Stomach (tissue), 9 donors: Measurements from ENCODE around the gene OR52R1. TPM values are rescaled to one million over a fixed set of nuclear protein-coding genes. Genes with fewer than 3 reads are reported as not detected.

ENCODE experiments used
- DNase-seq, 2 donors: peaks; one replicate each; pipeline versions ENCODE4 v3.0.0 to v3.0.0-alpha.2; 2013 to 2019
- H3K27ac ChIP-seq, 5 donors: fragments of 200-600 bp in 4 of 5; sonication (generic) in 4 of 5; one replicate each; pipeline ENCODE4 v1.5.1; 2013 to 2019; ENCODE audit warnings: mild to moderate bottlenecking in 1 of 5, moderate library complexity in 1 of 5
- H3K27me3 ChIP-seq, 3 donors: fragments of 200-600 bp; sonication (generic); one replicate each; pipeline ENCODE4 v1.5.1; 2017 to 2019; ENCODE audit warnings: mixed run types in 1 of 3
- H3K36me3 ChIP-seq, 4 donors: fragments of 200-600 bp; sonication (generic); 1 replicate in 3 of 4; 2 replicates in 1 of 4; pipeline ENCODE4 v1.5.1; 2016 to 2019
- H3K4me1 ChIP-seq, 4 donors: fragments of 200-600 bp; sonication (generic); one replicate each; pipeline ENCODE4 v1.5.1; 2016 to 2019
- H3K4me3 ChIP-seq, 4 donors: fragments of 200-600 bp; sonication (generic) in 3 of 4; one replicate each; pipeline ENCODE4 v1.5.1; 2016 to 2019; ENCODE audit warnings: mild to moderate bottlenecking in 1 of 4
- H3K9me3 ChIP-seq, 4 donors: fragments of 200-600 bp; sonication (generic); one replicate each; pipeline ENCODE4 v1.5.1; 2016 to 2019
- CTCF ChIP-seq, 7 experiments: fragments of 450-650 bp in 4 of 7; fragments of 200-600 bp in 3 of 7; sonication (generic) in 3 of 7; IDR thresholded peaks; one replicate each; pipeline ENCODE4 v1.5.1; 2016 to 2019; ENCODE audit warnings: antibody characterized with exemption in 7 of 7, control low read depth in 2 of 7, mild to moderate bottlenecking in 1 of 7
- EP300 ChIP-seq: sonication (generic); formaldehyde crosslinking; IDR thresholded peaks from one replicate; pipeline ENCODE4 v1.6.1; 2017; ENCODE audit warnings: antibody characterized with exemption
- POLR2A ChIP-seq, 4 donors: fragments of 450-650 bp; IDR thresholded peaks; one replicate each; pipeline ENCODE4 v1.6.1; 2016; ENCODE audit warnings: antibody characterized with exemption in 4 of 4, control low read depth in 2 of 4, mild to moderate bottlenecking in 1 of 4, moderate library complexity in 1 of 4
- POLR2AphosphoS5 ChIP-seq, 3 donors: sonication (generic); formaldehyde crosslinking; IDR thresholded peaks; one replicate each; pipeline ENCODE4 v1.6.1; 2016; ENCODE audit warnings: antibody characterized with exemption in 3 of 3
- WGBS, 5 donors: extraction: QIAGEN DNeasy Blood & Tissue Kit in 3 of 5; methylation state at CpG; one replicate each; pipeline versions ENCODE4 v1.1.5 to v1.1.7; 2013 to 2018; 5-methylcytosine and 5-hydroxymethylcytosine counted together
- intact Hi-C: fragments of 100-400 bp; cut with DNase I; formaldehyde crosslinking; loops from one replicate; pipeline ENCODE4 v1.15.1; 2023; ENCODE audit warnings: low total_unique reads
- polyA plus RNA-seq, 3 donors: library from polyadenylated mRNA; stranded (reverse); fragments of 200-250 nt; gene quantifications; one replicate each; pipeline ENCODE4 v1.2.3, GENCODE V29; 2013
- small RNA-seq, 4 donors: library from RNA; depleted of rRNA; stranded (forward); fragments of <200 nt; gene quantifications; one replicate each; pipeline ENCODE3, GENCODE V24; 2016
- total RNA-seq, 5 donors: library from RNA; depleted of rRNA; stranded (reverse); fragments of >200 nt; gene quantifications; one replicate each; pipeline versions ENCODE4 v1.1.0 to v1.2.3, GENCODE V29; 2014 to 2016
- donor health status: healthy with polysubstance abuse.
- donor health status: Bipolar disorder and iron deficiency.
- donor health status: healthy.

Gene OR52R1
- total and polyA plus RNA-seq, 8 donors = not detected

- H3K4me3 ChIP-seq = no peak overlapping the region
- H3K9me3 ChIP-seq = no peaks in the 10 kb centered on the region
- no peak for DNase-seq
- WGBS, 5 donors = 81 to 93% (median 88%) methylated on average over 6 of the region's 6 CpGs
- no peaks in the 10 kb centered on the region for H3K36me3 ChIP-seq
- TF ChIP-seq POLR2A (IDR thresholded peaks at IDR 0.05) (no peak), POLR2AphosphoS5 (IDR thresholded peaks at IDR 0.05) (no peak), CTCF (IDR thresholded peaks at IDR 0.05) (no peak), EP300 (no peak)
- intact Hi-C loops = no loop called here
- no peaks in the 10 kb centered on the region for H3K27me3 ChIP-seq
- no peak overlapping the region for H3K27ac ChIP-seq
- H3K4me1 ChIP-seq = no peaks in the 10 kb centered on the region
These were observed 37.6 kb downstream of the OR52R1 start for GRCh38 chr11:4766420-4767043.

DNA sequence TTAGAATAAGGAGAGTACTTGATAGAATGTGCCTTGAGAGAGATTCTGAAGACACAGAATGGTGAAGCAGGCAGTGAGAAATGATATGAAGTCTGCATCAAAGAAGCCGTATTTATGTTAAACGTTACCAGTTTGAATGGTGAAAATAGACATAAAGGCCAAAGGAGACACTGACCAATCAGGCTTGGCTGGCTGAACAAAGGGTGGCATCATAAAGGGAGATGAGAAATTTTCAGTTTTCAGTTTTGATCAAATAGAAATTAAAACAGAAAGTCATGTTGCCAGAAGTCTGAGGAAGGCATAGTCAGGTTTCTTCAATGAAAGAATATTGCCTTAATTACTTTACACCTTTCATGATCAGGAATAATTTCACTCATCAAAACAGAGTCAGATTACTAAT is 41.1 kb downstream of the OR52R1 start:
- no peaks in the 10 kb centered on the region for H3K36me3 ChIP-seq
- DNase-seq = no peak
- H3K27me3 ChIP-seq = no peaks in the 10 kb centered on the region
- no peaks in the 10 kb centered on the region for H3K9me3 ChIP-seq
- WGBS, 5 donors = 58 to 84% (median 67%) methylated on average over 2 of the region's 2 CpGs
- H3K27ac ChIP-seq = no peak overlapping the region
- no peak overlapping the region for H3K4me3 ChIP-seq
- TF ChIP-seq POLR2A (IDR thresholded peaks at IDR 0.05) = no peak
- TF ChIP-seq EP300 = no peak
- TF ChIP-seq POLR2AphosphoS5 (IDR thresholded peaks at IDR 0.05) = no peak
- H3K4me1 ChIP-seq = no peaks in the 10 kb centered on the region
- intact Hi-C loops = no loop called here

Small RNA genes within 50 kb of the gene (small RNA-seq; reads per million reads assigned to genes)
- gene RF00091 = 0 reads per million in 4 donors

Other genes starting within 250 kb of the OR52R1 start
- gene OR52I2, start 222.6 kb downstream of the OR52R1 start, total RNA-seq = not detected
- not detected for gene OR52I2, start 222.6 kb downstream of the OR52R1 start, polyA plus RNA-seq
- not detected for gene OR52I1, start 210.3 kb downstream of the OR52R1 start, total RNA-seq
- gene OR52I1, start 210.3 kb downstream of the OR52R1 start, polyA plus RNA-seq = not detected
- 10 to 100 TPM in 3 of 5 donors, 1 to 10 TPM in 1, not detected in 1; 4.5 to 32.0 (median 16.8) TPM for gene TRIM68, start 196.1 kb downstream of the OR52R1 start, total RNA-seq
- 10 to 100 TPM in 1 of 3 donors, 1 to 10 TPM in 2; 6.5 to 12.1 (median 7.0) TPM for gene TRIM68, start 196.1 kb downstream of the OR52R1 start, polyA plus RNA-seq
- gene OR51D1, start 166.9 kb downstream of the OR52R1 start, total RNA-seq = not detected
- not detected for gene OR51D1, start 166.9 kb downstream of the OR52R1 start, polyA plus RNA-seq
- 1 to 10 TPM in 2 of 5 donors, not detected in 3; 1.5 to 2.5 TPM for gene OR51E1, start 160.4 kb downstream of the OR52R1 start, total RNA-seq
- under 1 TPM in 2 of 3 donors, not detected in 1; 0.18 to 0.25 TPM for gene OR51E1, start 160.4 kb downstream of the OR52R1 start, polyA plus RNA-seq
- 10 to 100 TPM in 1 of 5 donors, under 1 TPM in 1, not detected in 3; 0.37 to 26.1 TPM for gene OR51E2, start 106.5 kb downstream of the OR52R1 start, total RNA-seq
- under 1 TPM in 1 of 3 donors, not detected in 2; 0.05 TPM for gene OR51E2, start 106.5 kb downstream of the OR52R1 start, polyA plus RNA-seq
- not detected for gene MMP26, start 99.6 kb downstream of the OR52R1 start, total RNA-seq
- gene MMP26, start 99.6 kb downstream of the OR52R1 start, polyA plus RNA-seq = not detected
- not detected for gene OR51F1, start 34.4 kb downstream of the OR52R1 start, total RNA-seq
- not detected for gene OR51F1, start 34.4 kb downstream of the OR52R1 start, polyA plus RNA-seq
- not detected for gene OR51F2, start 16.9 kb upstream of the OR52R1 start, total RNA-seq
- gene OR51F2, start 16.9 kb upstream of the OR52R1 start, polyA plus RNA-seq = not detected
- gene OR51S1, start 44.8 kb upstream of the OR52R1 start, total RNA-seq = not detected
- not detected for gene OR51S1, start 44.8 kb upstream of the OR52R1 start, polyA plus RNA-seq
- gene OR51T1, start 77.5 kb upstream of the OR52R1 start, total RNA-seq = not detected
- not detected for gene OR51T1, start 77.5 kb upstream of the OR52R1 start, polyA plus RNA-seq
- not detected for gene OR51A7, start 99.4 kb upstream of the OR52R1 start, total RNA-seq
- not detected for gene OR51A7, start 99.4 kb upstream of the OR52R1 start, polyA plus RNA-seq
- gene OR51G2, start 115.0 kb upstream of the OR52R1 start, total RNA-seq = not detected
- not detected for gene OR51G2, start 115.0 kb upstream of the OR52R1 start, polyA plus RNA-seq
- not detected for gene OR51G1, start 120.0 kb upstream of the OR52R1 start, total RNA-seq
- not detected for gene OR51G1, start 120.0 kb upstream of the OR52R1 start, polyA plus RNA-seq
- not detected for gene OR51A4, start 143.2 kb upstream of the OR52R1 start, total RNA-seq
- gene OR51A4, start 143.2 kb upstream of the OR52R1 start, polyA plus RNA-seq = not detected
- gene OR51A2, start 151.3 kb upstream of the OR52R1 start, total RNA-seq = not detected
- not detected for gene OR51A2, start 151.3 kb upstream of the OR52R1 start, polyA plus RNA-seq
- gene OR51L1, start 190.5 kb upstream of the OR52R1 start, total RNA-seq = not detected
- gene OR51L1, start 190.5 kb upstream of the OR52R1 start, polyA plus RNA-seq = not detected
- not detected for gene OR52J3, start 242.1 kb upstream of the OR52R1 start, total RNA-seq
- not detected for gene OR52J3, start 242.1 kb upstream of the OR52R1 start, polyA plus RNA-seq